ENCODE measurements around the gene SPATA17.

The SPATA17 gene

GRCh38 chr1:217805792-217806191 is 174.6 kb downstream of the SPATA17 start:
- no peak overlapping the region for H3K27ac ChIP-seq
- TF ChIP-seq CTCF (conservative IDR thresholded peaks at IDR 0.05; ENCODE audit: low read depth) = no peak
- no peak for DNase-seq (ENCODE audit: low spot score)
- ChIA-PET POLR2A (ENCODE audit: low non-redundant PET) (no interaction called here), CTCF (no interaction called here)

- POLR2A ChIA-PET (ENCODE audit: low non-redundant PET) = no interaction called here
- no peak for DNase-seq (ENCODE audit: low spot score)
- H3K27ac ChIP-seq = no peak overlapping the region
- CTCF ChIA-PET = no interaction called here
- no peak for TF ChIP-seq CTCF (conservative IDR thresholded peaks at IDR 0.05; ENCODE audit: low read depth)
Measured at GRCh38 chr1:217812175-217812574, 181.0 kb downstream of the SPATA17 start.

DNA sequence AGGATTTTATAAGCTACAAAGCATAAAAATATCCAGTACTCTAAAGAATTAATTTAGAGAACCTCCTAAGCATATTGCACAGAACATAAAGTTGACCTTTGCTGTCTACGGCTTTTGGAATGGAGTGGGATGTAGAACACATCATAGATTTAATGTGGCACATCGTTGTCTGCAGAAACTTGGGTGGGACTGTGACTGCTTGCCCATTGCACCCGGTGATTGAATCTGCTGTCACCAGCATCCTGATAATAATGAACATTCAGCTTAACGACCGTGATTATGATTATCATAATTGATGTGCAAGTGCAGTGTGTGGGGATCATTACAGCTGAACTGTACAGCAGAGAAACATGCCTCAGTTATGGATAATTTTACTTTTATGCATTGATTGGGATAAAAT is 181.9 kb downstream of the SPATA17 start:
- TF ChIP-seq CTCF (conservative IDR thresholded peaks at IDR 0.05; ENCODE audit: low read depth) = no peak
- no peak for DNase-seq (ENCODE audit: low spot score)
- CTCF ChIA-PET = interaction anchor here (0.6 kb wide), 1 partner anchor 89 kb away, joined by 5 read pairs; no protein-coding TSS in a partner anchor
- POLR2A ChIA-PET (ENCODE audit: low non-redundant PET) = no interaction called here
- H3K27ac ChIP-seq = no peak overlapping the region

- ChIA-PET POLR2A (ENCODE audit: low non-redundant PET) (no interaction called here), CTCF (interaction anchor here (0.6 kb wide), 1 partner anchor 104 kb away, joined by 3 read pairs; no protein-coding TSS in a partner anchor)
- DNase-seq (ENCODE audit: low spot score) = no peak
- H3K27ac ChIP-seq = no peak overlapping the region
- TF ChIP-seq CTCF (conservative IDR thresholded peaks at IDR 0.05; ENCODE audit: low read depth) = no peak
Measured at GRCh38 chr1:217837691-217838090, 206.5 kb downstream of the SPATA17 start.

DNA sequence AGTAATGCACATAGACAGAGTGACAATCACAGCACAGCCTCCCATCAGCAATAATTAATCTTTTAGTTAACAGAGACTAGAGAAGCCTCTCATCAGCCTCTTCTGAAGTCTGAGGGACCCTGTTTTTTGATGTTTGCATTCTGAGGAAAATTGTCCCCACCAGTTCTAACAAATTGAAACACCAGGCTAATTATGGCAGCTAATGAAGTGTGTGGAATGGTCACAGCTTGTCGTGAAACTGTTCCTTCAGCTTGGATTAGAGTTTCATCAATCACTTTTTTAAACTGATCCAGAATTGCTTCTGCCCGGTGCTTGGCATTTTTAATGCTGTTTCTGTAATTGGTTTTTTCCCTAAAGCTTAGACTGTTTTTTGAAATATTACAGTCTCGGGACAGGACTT is 208.0 kb downstream of the SPATA17 start:
- ChIA-PET POLR2A (ENCODE audit: low non-redundant PET) (no interaction called here), CTCF (interaction anchor here (0.5 kb wide), 1 partner anchor 577 kb away, joined by 3 read pairs; no protein-coding TSS in a partner anchor)
- DNase-seq (ENCODE audit: low spot score) = no peak
- no peak for TF ChIP-seq CTCF (conservative IDR thresholded peaks at IDR 0.05; ENCODE audit: low read depth)
- no peak overlapping the region for H3K27ac ChIP-seq

DNA sequence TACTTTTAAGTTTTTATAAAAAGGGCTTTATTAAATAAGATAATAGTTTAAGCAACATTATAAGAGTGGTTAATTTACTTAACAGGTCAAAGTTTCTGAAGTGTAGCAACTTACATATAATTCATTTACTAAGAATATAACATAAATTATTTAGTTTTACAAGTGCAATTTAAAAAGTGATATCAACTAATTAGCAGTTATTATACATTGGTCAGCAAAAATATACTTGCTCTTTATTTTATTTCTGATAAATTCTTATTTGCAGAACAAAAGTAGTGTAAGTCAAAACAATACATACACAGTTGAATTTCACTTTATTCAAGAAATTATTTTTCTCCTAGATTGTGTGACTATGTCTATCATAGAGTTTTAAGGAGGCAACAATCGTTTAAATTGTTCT is 215.6 kb downstream of the SPATA17 start:
- ChIA-PET POLR2A (ENCODE audit: low non-redundant PET) (no interaction called here), CTCF (no interaction called here)
- TF ChIP-seq CTCF (conservative IDR thresholded peaks at IDR 0.05; ENCODE audit: low read depth) = no peak
- H3K27ac ChIP-seq = no peak overlapping the region
- DNase-seq (ENCODE audit: low spot score) = no peak

- ChIA-PET POLR2A (ENCODE audit: low non-redundant PET) (no interaction called here), CTCF (interaction anchor here (1.0 kb wide), 1 partner anchor 30 kb away, joined by 4 read pairs; no protein-coding TSS in a partner anchor)
Measured at GRCh38 chr1:217847643-217848042, 216.5 kb downstream of the SPATA17 start.

More at GRCh38 chr1:217847643-217848042, 216.5 kb downstream of the SPATA17 start:
- TF ChIP-seq CTCF (conservative IDR thresholded peaks at IDR 0.05; ENCODE audit: low read depth) = no peak
- H3K27ac ChIP-seq = no peak overlapping the region
- DNase-seq (ENCODE audit: low spot score) = no peak
